Measurements from ENCODE around the gene EFCC1.
A peak's percentile ranks its signal among the peaks of the same experiment; 100 is the strongest.
"Not testable (repeated sequence)": the region's sequence is repeated elsewhere in the genome, so short reads cannot be mapped to it uniquely, and the experiment has no call there.

The EFCC1 gene

DNA sequence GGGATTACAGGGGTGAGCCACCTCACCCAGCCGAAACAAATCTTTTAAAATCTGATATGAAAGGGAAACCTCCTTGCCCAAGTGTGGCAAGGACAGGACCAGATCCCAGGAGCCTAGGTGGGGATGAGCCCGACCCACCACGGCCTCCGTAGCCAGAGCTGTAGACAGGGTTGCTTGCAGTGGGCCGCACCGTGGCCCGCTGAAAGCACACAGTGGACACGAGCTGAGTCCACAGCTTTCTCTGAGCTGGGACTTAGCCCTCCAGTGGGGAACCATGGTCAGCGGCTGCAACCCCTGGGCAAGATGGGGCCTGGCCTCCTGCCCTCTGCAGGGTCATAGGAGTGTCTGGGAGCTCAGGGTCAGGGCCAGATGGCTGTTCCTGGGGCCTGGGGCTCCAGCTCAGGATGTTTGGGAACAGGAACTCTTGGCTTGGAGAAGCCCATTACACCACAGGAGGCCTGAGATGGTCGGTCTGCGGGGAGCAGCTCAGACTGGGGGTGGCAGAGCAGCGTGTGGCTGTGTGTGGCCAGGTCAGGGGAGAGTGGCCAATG, 84.1 kb downstream of the EFCC1 start:
- no peak for DNase-seq

DNA sequence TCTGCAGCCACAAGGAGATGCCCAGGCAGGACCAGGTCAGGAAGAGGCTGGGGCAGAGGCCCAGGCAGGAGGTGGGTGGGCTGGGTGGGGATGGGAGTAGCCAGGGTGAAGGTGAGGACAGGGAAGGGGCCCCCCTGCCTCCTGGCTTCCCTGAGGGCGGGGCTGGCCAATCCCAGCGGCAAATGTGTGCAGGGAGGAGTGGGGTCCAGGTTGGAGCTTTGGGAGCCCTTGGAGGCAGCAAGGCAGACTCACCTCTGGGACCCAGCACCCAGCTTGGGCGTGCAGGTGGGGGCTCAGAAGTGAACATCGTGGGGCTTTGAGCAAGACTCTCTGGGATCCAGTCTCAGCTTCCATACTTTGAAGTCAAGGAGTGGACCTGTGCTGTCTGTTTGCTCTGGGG, 84.7 kb downstream of the EFCC1 start:
- DNase-seq: no peak

DNA sequence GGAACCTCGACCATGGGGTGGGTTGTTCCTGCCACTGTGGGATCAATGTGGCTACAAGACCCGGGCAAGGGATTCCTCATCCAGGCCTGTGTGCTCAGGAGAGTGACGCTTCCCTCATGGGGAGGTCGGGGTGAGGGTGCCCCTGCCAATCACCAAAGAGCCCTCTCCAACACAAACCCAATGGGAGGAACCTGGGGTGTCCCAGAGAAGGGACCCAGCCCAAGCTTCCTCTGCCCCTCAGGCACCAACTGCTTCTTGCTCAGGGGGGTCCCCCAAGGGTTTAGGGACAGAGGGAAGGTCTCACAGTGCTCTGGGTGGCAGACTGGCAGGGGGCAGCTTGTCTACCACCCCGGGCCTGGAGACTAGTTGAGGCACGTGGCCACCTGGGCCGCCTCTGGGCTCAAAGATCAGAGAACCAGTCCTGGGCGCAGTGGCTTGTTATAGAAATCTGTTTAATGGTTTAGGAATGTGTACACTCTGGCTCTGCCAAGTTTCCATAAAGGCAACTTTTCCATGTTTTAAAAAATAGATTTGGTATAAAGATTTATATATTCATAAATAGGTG, 86.1 kb downstream of the EFCC1 start:
- no peak for DNase-seq

DNA sequence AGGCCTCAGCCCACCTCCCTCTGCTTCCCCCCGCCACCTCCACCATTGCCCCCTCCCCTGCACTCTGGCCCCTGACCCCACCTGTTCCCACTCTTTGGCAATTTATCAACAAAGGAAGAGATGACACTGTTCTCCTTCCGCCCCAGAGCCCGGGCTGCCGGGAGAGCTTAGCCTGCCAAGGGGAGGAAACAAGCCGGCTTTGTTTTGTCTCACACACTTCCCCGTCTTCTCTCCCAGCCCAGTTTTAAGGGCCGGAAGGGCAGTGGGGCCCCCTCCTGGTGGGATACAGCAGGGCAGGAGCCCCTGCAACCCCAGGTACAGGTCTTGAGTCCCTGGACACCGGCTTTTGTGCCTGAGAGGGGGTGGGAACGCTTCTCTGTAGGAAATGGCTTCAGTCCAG, 86.8 kb downstream of the EFCC1 start:
- DNase-seq: peak; percentile 41

DNA sequence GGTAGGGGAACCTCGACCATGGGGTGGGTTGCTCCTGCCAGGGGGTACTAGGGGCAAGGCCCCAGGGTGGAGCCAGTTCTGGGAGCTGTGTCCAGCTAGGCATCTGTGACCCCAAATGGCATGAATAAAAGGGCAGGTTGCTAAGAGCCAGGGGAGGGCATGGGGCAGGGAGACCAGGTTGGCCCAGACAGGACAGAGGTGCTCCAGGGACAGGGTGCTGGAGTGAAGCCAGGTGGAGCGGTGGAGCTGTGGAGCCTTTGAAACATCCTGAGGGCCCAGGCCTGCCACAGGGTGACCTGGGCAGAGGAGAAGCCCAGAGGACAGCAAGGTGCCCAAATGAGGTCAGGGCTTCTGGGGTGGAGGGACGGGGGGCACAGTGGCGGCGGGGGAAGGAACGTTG, 87.2 kb downstream of the EFCC1 start:
- DNase-seq: not testable (repeated sequence)

Data from CD4-positive, alpha-beta T cell treated with Interleukin-17A for 4 hours (primary cell).